ENCODE results near the gene APOA4.

Gene APOA4

DNA sequence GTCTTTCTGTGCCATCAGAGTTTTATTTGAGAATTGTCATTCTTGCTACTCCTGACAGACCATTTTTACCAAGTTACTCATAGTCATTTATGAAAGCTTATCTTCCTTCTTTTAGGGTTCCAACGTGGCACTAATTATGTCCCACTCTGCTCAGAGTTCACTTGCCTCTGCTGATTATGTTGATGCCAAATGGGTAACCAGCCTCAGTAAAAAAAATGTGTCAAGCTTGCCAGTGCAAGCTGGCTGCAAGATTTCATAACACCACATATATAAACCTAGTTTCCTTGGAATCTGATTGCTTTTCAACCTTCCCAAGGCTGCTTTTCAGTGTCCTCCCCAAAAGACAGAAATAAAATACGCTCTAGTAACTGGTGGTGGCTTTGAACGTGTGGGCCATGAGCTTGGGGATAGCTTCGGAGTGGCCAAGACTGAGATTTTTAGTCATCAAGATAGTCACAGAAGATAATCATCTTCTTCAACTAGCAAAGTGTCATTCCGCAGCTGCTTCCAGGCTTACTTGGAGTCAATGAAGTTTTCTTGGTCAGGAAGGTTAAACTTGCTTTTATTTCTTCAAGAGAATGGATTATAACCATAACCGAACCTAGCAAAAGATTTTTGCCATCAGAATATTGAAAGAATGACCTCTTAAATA lies 43.8 kb upstream of the APOA4 start:
- no peak for DNase-seq (ENCODE audit: extremely low spot score)
- POLR2A ChIA-PET, result no interaction called here
- CTCF ChIA-PET, result interaction anchor here (1.2 to 7.5 kb wide), 5 partner anchors 8 to 239 kb away, joined by 3 to 49 read pairs (median 9); no protein-coding TSS in a partner anchor
- TF ChIP-seq CTCF (IDR thresholded peaks at IDR 0.05; ENCODE audit: control extremely low read depth, extremely low read depth, low read depth, missing control alignments), result no peak

- TF ChIP-seq CTCF (IDR thresholded peaks at IDR 0.05; ENCODE audit: control extremely low read depth, extremely low read depth, low read depth, missing control alignments), result no peak
- ChIA-PET CTCF (interaction anchor here (2.5 to 7.5 kb wide), 2 partner anchors 11 to 240 kb away, joined by 9 to 49 read pairs; no protein-coding TSS in a partner anchor), POLR2A (no interaction called here)
- no peak for DNase-seq (ENCODE audit: extremely low spot score)
Measured at GRCh38 chr11:116865696-116866095, 42.6 kb upstream of the APOA4 start.

DNA sequence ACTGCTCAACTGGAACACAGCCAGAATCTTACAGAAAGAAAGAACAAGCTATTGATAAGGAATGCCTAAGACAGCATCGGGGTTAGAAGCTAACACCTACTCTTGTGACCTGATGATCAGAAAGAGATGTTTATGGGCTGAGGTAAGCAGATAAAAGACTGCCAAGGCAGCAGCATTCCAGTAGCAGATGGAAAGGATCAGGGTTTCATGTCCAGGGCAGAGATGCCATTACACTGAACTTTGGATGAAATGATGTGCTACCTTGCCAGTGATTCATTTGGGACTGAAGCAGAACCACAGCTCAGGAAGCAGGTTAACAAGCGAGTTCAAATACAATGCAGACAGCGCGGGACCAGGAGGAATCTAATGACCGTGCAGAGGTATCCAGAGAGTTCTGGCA lies 41.4 kb upstream of the APOA4 start:
- ChIA-PET CTCF (interaction anchor here (1.2 to 7.5 kb wide), 6 partner anchors 10 to 362 kb away, joined by 3 to 49 read pairs (median 5); no protein-coding TSS in a partner anchor), POLR2A (no interaction called here)
- DNase-seq (ENCODE audit: extremely low spot score), result no peak
- no peak for TF ChIP-seq CTCF (IDR thresholded peaks at IDR 0.05; ENCODE audit: control extremely low read depth, extremely low read depth, low read depth, missing control alignments)

DNA sequence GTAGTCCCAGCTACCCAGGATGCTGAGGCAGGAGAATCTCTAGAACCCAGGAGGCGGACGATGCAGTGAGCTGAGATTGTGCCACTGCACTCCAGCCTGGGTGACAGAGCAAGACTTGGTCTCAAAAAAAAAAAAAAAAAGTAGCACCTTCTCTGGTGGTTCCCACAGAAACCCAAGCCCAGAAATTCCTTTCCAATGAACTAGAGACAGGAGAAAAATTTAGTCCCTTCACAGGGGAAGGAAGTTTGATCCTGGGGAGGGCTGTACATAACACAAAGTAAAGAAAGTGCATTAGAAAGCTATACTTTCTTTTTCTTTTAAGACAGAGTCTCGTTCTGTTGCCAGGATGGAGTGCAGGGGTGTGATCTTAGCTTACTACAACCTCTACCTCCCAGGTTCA lies 39.8 kb upstream of the APOA4 start:
- DNase-seq (ENCODE audit: extremely low spot score), result no peak
- TF ChIP-seq CTCF (IDR thresholded peaks at IDR 0.05; ENCODE audit: control extremely low read depth, extremely low read depth, low read depth, missing control alignments), result no peak
- POLR2A ChIA-PET, result interaction anchor here (0.6 kb wide), 1 partner anchor 1306 kb away, joined by 3 read pairs; no protein-coding TSS in a partner anchor
- CTCF ChIA-PET, result interaction anchor here (0.9 to 7.5 kb wide), 6 partner anchors 9 to 26 kb away, joined by 3 to 49 read pairs (median 5); no protein-coding TSS in a partner anchor

DNA sequence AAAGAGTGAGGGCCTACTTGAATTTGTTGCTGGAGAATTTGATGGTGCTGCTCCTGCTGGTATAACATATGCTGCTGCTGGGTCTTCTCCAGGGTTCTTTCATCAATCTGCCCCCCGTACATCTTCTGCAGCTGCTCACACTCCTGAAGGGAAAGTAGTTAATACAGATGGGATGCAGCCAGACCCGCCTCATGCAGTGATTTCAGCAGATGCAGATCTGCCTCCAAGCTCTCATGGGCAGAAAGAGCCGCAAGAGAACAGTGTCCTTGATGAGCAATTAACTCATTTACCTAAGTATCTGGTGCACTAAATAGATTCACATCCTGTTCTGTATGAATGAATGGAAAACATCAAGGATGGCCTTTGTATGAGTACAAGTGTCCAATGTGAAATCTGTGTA lies 39.1 kb upstream of the APOA4 start:
- no peak for TF ChIP-seq CTCF (IDR thresholded peaks at IDR 0.05; ENCODE audit: control extremely low read depth, extremely low read depth, low read depth, missing control alignments)
- POLR2A ChIA-PET, result no interaction called here
- CTCF ChIA-PET, result interaction anchor here (0.9 to 7.5 kb wide), 6 partner anchors 8 to 130 kb away, joined by 3 to 49 read pairs (median 3); no protein-coding TSS in a partner anchor
- DNase-seq (ENCODE audit: extremely low spot score), result no peak

DNA sequence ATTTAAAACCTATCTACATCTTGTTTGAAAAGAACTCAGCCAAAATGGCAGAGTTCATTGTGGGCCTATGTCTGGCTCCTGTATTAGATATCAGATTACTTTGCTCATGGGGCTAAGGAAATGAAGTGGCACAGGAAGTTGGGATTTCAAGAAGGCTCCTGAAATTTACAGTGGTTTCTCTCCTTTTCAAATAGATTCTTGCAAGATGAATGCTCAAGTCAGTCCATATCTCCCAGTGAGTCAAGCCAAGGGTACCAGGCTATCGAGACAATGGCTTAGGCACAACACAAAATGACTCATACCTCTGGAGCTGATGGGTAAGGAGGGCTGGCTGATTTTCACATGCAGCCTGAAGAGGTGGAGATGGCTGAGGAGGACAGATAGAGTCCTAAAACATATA lies 38.4 kb upstream of the APOA4 start:
- ChIA-PET CTCF (interaction anchor here (1.2 to 7.5 kb wide), 3 partner anchors 7 to 129 kb away, joined by 3 to 49 read pairs (median 3); no protein-coding TSS in a partner anchor), POLR2A (no interaction called here)
- no peak for TF ChIP-seq CTCF (IDR thresholded peaks at IDR 0.05; ENCODE audit: control extremely low read depth, extremely low read depth, low read depth, missing control alignments)
- DNase-seq (ENCODE audit: extremely low spot score), result no peak

All from GM10248 (cell line).